Endodermal cell (in vitro differentiated cells): ENCODE results near the gene MRPS23. TPM values are rescaled to one million over a fixed set of nuclear protein-coding genes. Genes with fewer than 3 reads are reported as not detected.

Source experiments
- DNase-seq: peaks from one replicate; pipeline ENCODE4 v3.0.0-alpha.2; 2017
- H3K27ac ChIP-seq: 2 replicates; pipeline ENCODE4 v1.5.1; 2013; ENCODE audit warnings: mild to moderate bottlenecking, low read depth, low read length, moderate library complexity
- H3K27me3 ChIP-seq: 2 replicates; pipeline ENCODE4 v1.6.1; 2013; ENCODE audit warnings: mild to moderate bottlenecking, low read length, moderate library complexity; ENCODE audit not compliant: insufficient read depth, control insufficient read depth, poor library complexity, severe bottlenecking
- H3K36me3 ChIP-seq: 2 replicates; pipeline ENCODE4 v1.7.0; 2013; ENCODE audit warnings: mild to moderate bottlenecking, low read length, moderate library complexity; ENCODE audit not compliant: control insufficient read depth, insufficient read depth
- H3K4me1 ChIP-seq: one replicate; pipeline ENCODE4 v1.7.0; 2013; ENCODE audit warnings: low read length; ENCODE audit not compliant: control insufficient read depth, insufficient read depth
- H3K4me3 ChIP-seq: 2 replicates; pipeline ENCODE4 v1.5.1; 2013; ENCODE audit warnings: mild to moderate bottlenecking, low read length, moderate library complexity
- H3K9ac ChIP-seq: 2 replicates; pipeline ENCODE4 v1.6.1; 2013; ENCODE audit warnings: mild to moderate bottlenecking, low read length, moderate library complexity; ENCODE audit not compliant: poor library complexity, severe bottlenecking; ENCODE audit errors: extremely low read depth
- H3K9me3 ChIP-seq: 2 replicates; pipeline ENCODE4 v1.6.1; 2013; ENCODE audit warnings: mild to moderate bottlenecking, low read length, moderate library complexity; ENCODE audit not compliant: control insufficient read depth
- H3K27ac Mint-ChIP-seq: 2 replicates; pipeline ENCODE4 v1.8.0; 2020; ENCODE audit warnings: mixed read lengths
- H3K27me3 Mint-ChIP-seq: 2 replicates; pipeline ENCODE4 v1.8.0; 2021; ENCODE audit warnings: mild to moderate bottlenecking, mixed read lengths; ENCODE audit not compliant: insufficient read depth
- H3K36me3 Mint-ChIP-seq: 2 replicates; pipeline ENCODE4 v1.8.0; 2020; ENCODE audit warnings: low read depth, mixed read lengths
- H3K4me1 Mint-ChIP-seq: 2 replicates; pipeline ENCODE4 v1.8.0; 2020; ENCODE audit warnings: mixed read lengths
- H3K4me3 Mint-ChIP-seq: 2 replicates; pipeline ENCODE4 v1.8.0; 2020; ENCODE audit warnings: mild to moderate bottlenecking, moderate library complexity, mixed read lengths
- H3K9me3 Mint-ChIP-seq: 2 replicates; pipeline ENCODE4 v1.8.0; 2020; ENCODE audit warnings: mild to moderate bottlenecking, mixed read lengths
- WGBS, 2 experiments: methylation state at CpG; one replicate each; pipeline versions ENCODE4 v1.1.5 to v1.1.7; 2013; ENCODE audit warnings: missing lambda C conversion rate in 2 of 2, mixed read lengths in 1 of 2; ENCODE audit not compliant: insufficient coverage in 1 of 2, insufficient read length in 1 of 2; 5-methylcytosine and 5-hydroxymethylcytosine counted together
- total RNA-seq, 2 donors: library from RNA; stranded (reverse); fragmentation: NEBNext Ultra II Directional in 1 of 2; extraction: Animal tissue kit (Norgen Biotek cat#: 25700) in 1 of 2; gene quantifications; 2 replicates in 1 of 2; 3 replicates in 1 of 2; pipeline ENCODE4 v1.2.1, GENCODE V29; 2021
- TF ChIP-seq, protein P1 (sequence below): fragments of 200-600 bp; sonication (generic); conservative IDR thresholded peaks from 2 replicates; pipeline ENCODE4 v1.5.0; 2021; ENCODE audit warnings: antibody characterized with exemption, mild to moderate bottlenecking

MRPS23 gene
- total RNA-seq, 2 donors from 2014 or later: 43.9 to 49.2 TPM

DNA sequence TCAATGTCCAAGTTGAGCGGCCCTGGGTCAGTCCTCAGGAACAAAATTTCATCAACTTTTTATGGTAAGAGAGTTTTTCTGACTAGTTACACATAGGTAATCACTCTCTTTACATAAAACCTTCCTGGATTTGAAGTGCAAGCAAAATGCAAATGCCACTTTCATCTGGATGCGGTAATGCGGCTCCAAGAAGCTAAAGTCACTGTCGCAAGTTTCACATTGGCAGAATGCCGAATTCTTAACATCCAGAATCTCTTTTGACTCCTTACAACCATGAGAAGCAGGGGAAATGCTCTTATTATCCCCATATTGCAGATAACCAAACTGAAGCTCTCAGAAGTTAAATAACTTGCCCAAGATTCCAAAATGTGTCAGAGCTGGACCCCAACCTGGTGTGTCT is 30.0 kb downstream of the MRPS23 start:
- DNase-seq: peak; percentile 26
- peaks cover 21% of the 10 kb centered on the region for H3K27me3 Mint-ChIP-seq
- Histone ChIP-seq H3K9ac (no peak overlapping the region), H3K27ac (no peak overlapping the region), H3K4me1 (no peaks in the 10 kb centered on the region), H3K4me3 (no peak overlapping the region), H3K36me3 (no peaks in the 10 kb centered on the region), H3K27me3 (no peaks in the 10 kb centered on the region), H3K9me3 (no peaks in the 10 kb centered on the region)
- peaks cover 12% of the 10 kb centered on the region for H3K4me1 Mint-ChIP-seq
- no peak overlapping the region for H3K4me3 Mint-ChIP-seq
- no peak overlapping the region for H3K27ac Mint-ChIP-seq
- TF ChIP-seq, protein P1, sequence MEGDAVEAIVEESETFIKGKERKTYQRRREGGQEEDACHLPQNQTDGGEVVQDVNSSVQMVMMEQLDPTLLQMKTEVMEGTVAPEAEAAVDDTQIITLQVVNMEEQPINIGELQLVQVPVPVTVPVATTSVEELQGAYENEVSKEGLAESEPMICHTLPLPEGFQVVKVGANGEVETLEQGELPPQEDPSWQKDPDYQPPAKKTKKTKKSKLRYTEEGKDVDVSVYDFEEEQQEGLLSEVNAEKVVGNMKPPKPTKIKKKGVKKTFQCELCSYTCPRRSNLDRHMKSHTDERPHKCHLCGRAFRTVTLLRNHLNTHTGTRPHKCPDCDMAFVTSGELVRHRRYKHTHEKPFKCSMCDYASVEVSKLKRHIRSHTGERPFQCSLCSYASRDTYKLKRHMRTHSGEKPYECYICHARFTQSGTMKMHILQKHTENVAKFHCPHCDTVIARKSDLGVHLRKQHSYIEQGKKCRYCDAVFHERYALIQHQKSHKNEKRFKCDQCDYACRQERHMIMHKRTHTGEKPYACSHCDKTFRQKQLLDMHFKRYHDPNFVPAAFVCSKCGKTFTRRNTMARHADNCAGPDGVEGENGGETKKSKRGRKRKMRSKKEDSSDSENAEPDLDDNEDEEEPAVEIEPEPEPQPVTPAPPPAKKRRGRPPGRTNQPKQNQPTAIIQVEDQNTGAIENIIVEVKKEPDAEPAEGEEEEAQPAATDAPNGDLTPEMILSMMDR: no peak
- H3K36me3 Mint-ChIP-seq: no peaks in the 10 kb centered on the region
- H3K9me3 Mint-ChIP-seq: no peaks in the 10 kb centered on the region
- whole genome bisulfite sequencing, 2 experiments: 88 to 95% methylated on average over 4 to 5 of the region's 5 CpGs

DNA sequence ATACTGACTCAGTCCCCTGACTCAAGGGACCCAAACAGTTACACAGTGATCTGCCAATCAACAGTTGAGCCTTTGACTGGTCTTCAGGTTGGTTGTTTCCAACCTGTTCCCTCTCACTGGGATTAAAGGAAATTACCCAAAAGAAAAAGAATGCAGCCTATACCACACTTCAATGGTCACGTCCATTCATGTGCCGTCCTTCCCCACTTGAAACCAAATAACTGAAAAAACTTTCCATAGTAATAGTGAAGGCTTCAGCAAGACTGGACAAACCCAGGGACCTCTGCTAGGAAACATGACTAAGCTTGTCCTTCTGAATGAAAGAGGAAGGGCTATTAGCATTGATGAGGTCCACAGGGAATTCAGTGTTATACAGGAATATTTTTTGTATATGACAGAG is 30.6 kb downstream of the MRPS23 start:
- H3K9me3 ChIP-seq: no peaks in the 10 kb centered on the region
- WGBS, 2 experiments: 91% methylated on average over 2 of the region's 2 CpGs; no CpG with 5 or more reads in 1 of the 2 experiments
- H3K27ac Mint-ChIP-seq: no peak overlapping the region

DNA sequence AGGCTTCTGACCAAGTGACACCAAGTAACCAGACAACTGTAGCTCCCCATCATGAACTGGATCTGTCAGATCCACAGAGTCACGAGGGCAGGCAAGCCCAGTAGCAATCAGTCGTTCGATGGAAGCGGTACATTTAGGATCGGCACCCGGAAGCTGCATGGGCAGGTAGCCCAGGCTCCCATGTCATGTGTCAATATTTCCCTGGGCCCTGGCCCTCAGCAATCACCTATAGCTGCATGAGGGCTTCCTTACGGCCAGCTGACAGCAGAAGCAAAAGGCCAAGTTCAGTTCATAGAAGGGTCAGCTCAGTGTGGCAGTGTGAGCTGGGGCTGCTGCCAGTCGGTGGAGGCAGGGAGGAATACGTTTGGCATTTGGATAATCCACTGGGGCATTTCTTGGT is 31.8 kb downstream of the MRPS23 start:
- no peak overlapping the region for H3K9ac ChIP-seq
- no peaks in the 10 kb centered on the region for H3K36me3 ChIP-seq
- Mint-ChIP-seq H3K27ac (no peak overlapping the region), H3K9me3 (no peaks in the 10 kb centered on the region), H3K36me3 (no peaks in the 10 kb centered on the region), H3K4me3 (no peak overlapping the region), H3K27me3 (peaks cover 22% of the 10 kb centered on the region), H3K4me1 (peaks cover 2% of the 10 kb centered on the region)
- no peaks in the 10 kb centered on the region for H3K4me1 ChIP-seq
- TF ChIP-seq, protein P1: no peak
- peak; percentile 33 for DNase-seq
- H3K4me3 ChIP-seq: no peak overlapping the region
- no peaks in the 10 kb centered on the region for H3K9me3 ChIP-seq
- WGBS, 2 experiments: 74 to 82% methylated on average over 9 of the region's 9 CpGs
- H3K27ac ChIP-seq: no peak overlapping the region
- H3K27me3 ChIP-seq: no peaks in the 10 kb centered on the region

More for the DNA sequence above, 30.6 kb downstream of the MRPS23 start:
- Histone ChIP-seq H3K36me3 (no peaks in the 10 kb centered on the region), H3K4me3 (no peak overlapping the region), H3K27ac (no peak overlapping the region), H3K27me3 (no peaks in the 10 kb centered on the region), H3K4me1 (no peaks in the 10 kb centered on the region), H3K9ac (no peak overlapping the region)
- peaks cover 12% of the 10 kb centered on the region for H3K4me1 Mint-ChIP-seq
- no peak overlapping the region for H3K4me3 Mint-ChIP-seq
- DNase-seq: peak; percentile 29
- no peaks in the 10 kb centered on the region for H3K9me3 Mint-ChIP-seq
- no peaks in the 10 kb centered on the region for H3K36me3 Mint-ChIP-seq
- peaks cover 21% of the 10 kb centered on the region for H3K27me3 Mint-ChIP-seq
- TF ChIP-seq, protein P1: no peak
